DND-41 (cell line): Measurements from ENCODE around the gene CTRL.

Source experiments
- ATAC-seq: fragments of 200-7000 bp; cut with Tn5 transposase; 3 replicates; pipeline ENCODE4 v1.9.1; 2021; ENCODE audit warnings: low read depth; ENCODE audit not compliant: insufficient read depth
- DNase-seq: peaks from one replicate; pipeline ENCODE4 v3.0.0-alpha.2; 2020
- H2AFZ ChIP-seq: 2 replicates; pipeline ENCODE4 v1.6.0; 2012; ENCODE audit warnings: low read depth, low read length
- H3K27ac ChIP-seq: 2 replicates; pipeline ENCODE4 v1.5.1; 2012; ENCODE audit warnings: low read length, inconsistent platforms
- H3K27me3 ChIP-seq: fragments of 200-600 bp; sonication (generic); 2 replicates; pipeline ENCODE4 v1.6.0; 2012; ENCODE audit warnings: low read length, mild to moderate bottlenecking, inconsistent platforms; ENCODE audit not compliant: insufficient read depth, poor library complexity
- H3K36me3 ChIP-seq: 2 replicates; pipeline ENCODE4 v1.5.1; 2012; ENCODE audit warnings: low read length, inconsistent platforms; ENCODE audit not compliant: insufficient read depth
- H3K4me1 ChIP-seq: 2 replicates; pipeline ENCODE4 v1.5.1; 2012; ENCODE audit warnings: mild to moderate bottlenecking, low read length; ENCODE audit not compliant: insufficient read depth
- H3K4me2 ChIP-seq: 2 replicates; pipeline ENCODE4 v1.6.0; 2012; ENCODE audit warnings: mild to moderate bottlenecking, moderate library complexity, low read length, inconsistent platforms; ENCODE audit not compliant: insufficient read depth
- H3K4me3 ChIP-seq, 2 experiments: fragments of 200-600 bp in 1 of 2; shearing (Covaris generic) in 1 of 2; 2 replicates each; pipeline ENCODE4 v1.5.1; 2012 to 2016; ENCODE audit warnings: inconsistent platforms in 2 of 2, low read length in 2 of 2, mild to moderate bottlenecking in 2 of 2, low read depth in 1 of 2, moderate library complexity in 1 of 2
- H3K79me2 ChIP-seq: 2 replicates; pipeline ENCODE4 v1.6.0; 2012; ENCODE audit warnings: low read length, inconsistent platforms; ENCODE audit not compliant: insufficient read depth
- H3K9ac ChIP-seq: 2 replicates; pipeline ENCODE4 v1.6.0; 2012; ENCODE audit warnings: low read depth, mild to moderate bottlenecking, inconsistent platforms, low read length, moderate library complexity
- H3K9me3 ChIP-seq: 2 replicates; pipeline ENCODE4 v1.5.1; 2012; ENCODE audit warnings: low read length, moderate library complexity, mild to moderate bottlenecking, inconsistent platforms; ENCODE audit not compliant: insufficient read depth, severe bottlenecking
- H4K20me1 ChIP-seq: 2 replicates; pipeline ENCODE4 v1.6.0; 2012; ENCODE audit warnings: low read length; ENCODE audit not compliant: insufficient read depth
- EZH2 ChIP-seq: IDR thresholded peaks from 3 replicates; pipeline ENCODE4 v1.6.1; 2012; ENCODE audit warnings: borderline replicate concordance, low read depth, mild to moderate bottlenecking, moderate library complexity, low read length, inconsistent platforms; ENCODE audit not compliant: severe bottlenecking
- TF ChIP-seq, protein P1 (sequence below): IDR thresholded peaks from 2 replicates; pipeline ENCODE4 v1.5.1; 2012; ENCODE audit warnings: borderline replicate concordance, low read length, moderate library complexity, mild to moderate bottlenecking; ENCODE audit not compliant: poor library complexity, severe bottlenecking; ENCODE audit errors: extremely low read depth

The CTRL gene

GRCh38 chr16:67951485-67951884 lies 19.8 kb upstream of the CTRL start:
- Histone ChIP-seq H3K79me2 (no peaks in the 10 kb centered on the region), H3K9me3 (no peaks in the 10 kb centered on the region), H3K9ac (no peak overlapping the region), H3K4me3 (no peak overlapping the region), H4K20me1 (no peaks in the 10 kb centered on the region), H3K27me3 (no peaks in the 10 kb centered on the region), H3K4me1 (no peaks in the 10 kb centered on the region), H3K27ac (no peak overlapping the region), H2AFZ (no peak overlapping the region), H3K36me3 (peaks cover 67% of the 10 kb centered on the region), H3K4me2 (no peak overlapping the region)
- DNase-seq (no peak), ATAC-seq (no peak)
- TF ChIP-seq, protein P1, sequence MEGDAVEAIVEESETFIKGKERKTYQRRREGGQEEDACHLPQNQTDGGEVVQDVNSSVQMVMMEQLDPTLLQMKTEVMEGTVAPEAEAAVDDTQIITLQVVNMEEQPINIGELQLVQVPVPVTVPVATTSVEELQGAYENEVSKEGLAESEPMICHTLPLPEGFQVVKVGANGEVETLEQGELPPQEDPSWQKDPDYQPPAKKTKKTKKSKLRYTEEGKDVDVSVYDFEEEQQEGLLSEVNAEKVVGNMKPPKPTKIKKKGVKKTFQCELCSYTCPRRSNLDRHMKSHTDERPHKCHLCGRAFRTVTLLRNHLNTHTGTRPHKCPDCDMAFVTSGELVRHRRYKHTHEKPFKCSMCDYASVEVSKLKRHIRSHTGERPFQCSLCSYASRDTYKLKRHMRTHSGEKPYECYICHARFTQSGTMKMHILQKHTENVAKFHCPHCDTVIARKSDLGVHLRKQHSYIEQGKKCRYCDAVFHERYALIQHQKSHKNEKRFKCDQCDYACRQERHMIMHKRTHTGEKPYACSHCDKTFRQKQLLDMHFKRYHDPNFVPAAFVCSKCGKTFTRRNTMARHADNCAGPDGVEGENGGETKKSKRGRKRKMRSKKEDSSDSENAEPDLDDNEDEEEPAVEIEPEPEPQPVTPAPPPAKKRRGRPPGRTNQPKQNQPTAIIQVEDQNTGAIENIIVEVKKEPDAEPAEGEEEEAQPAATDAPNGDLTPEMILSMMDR: no peak
- TF ChIP-seq EZH2: no peak

GRCh38 chr16:67950335-67950843 lies 18.7 kb upstream of the CTRL start:
- no peak overlapping the region for H2AFZ ChIP-seq
- peaks cover 78% of the 10 kb centered on the region for H3K36me3 ChIP-seq
- no peak overlapping the region for H3K4me3 ChIP-seq
- H3K27ac ChIP-seq: no peak overlapping the region
- no peak overlapping the region for H3K9ac ChIP-seq
- DNase-seq (no peak), ATAC-seq (no peak)
- no peaks in the 10 kb centered on the region for H4K20me1 ChIP-seq
- no peaks in the 10 kb centered on the region for H3K79me2 ChIP-seq
- TF ChIP-seq EZH2: no peak
- TF ChIP-seq, protein P1: no peak
- no peaks in the 10 kb centered on the region for H3K4me1 ChIP-seq
- no peak overlapping the region for H3K4me2 ChIP-seq
- H3K27me3 ChIP-seq: no peaks in the 10 kb centered on the region
- no peaks in the 10 kb centered on the region for H3K9me3 ChIP-seq

DNA sequence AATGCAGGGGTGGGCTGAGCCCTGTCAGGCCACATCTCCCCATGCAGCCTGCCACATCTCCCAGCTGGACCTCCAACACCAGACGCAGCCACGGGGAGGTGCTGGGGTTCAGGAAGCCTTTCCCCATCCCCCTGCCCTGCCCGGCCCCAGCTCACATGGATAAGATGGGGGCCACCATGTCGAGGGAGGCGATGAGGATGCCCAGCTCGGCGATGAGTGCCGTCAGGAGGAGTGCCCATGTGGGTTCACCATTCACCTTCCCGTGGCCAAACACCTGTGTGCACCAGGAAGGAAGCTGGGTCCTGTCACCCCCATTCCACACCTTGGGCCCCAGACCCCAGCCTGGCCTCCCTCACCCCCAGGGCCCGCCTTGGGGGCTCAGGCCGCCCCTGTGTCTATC lies 18.0 kb upstream of the CTRL start:
- Histone ChIP-seq H3K79me2 (no peaks in the 10 kb centered on the region), H3K9me3 (no peaks in the 10 kb centered on the region), H3K4me2 (no peak overlapping the region), H4K20me1 (no peaks in the 10 kb centered on the region), H3K9ac (no peak overlapping the region), H3K36me3 (peaks cover 79% of the 10 kb centered on the region), H2AFZ (no peak overlapping the region), H3K4me1 (no peaks in the 10 kb centered on the region), H3K4me3 (no peak overlapping the region), H3K27me3 (no peaks in the 10 kb centered on the region), H3K27ac (no peak overlapping the region)
- DNase-seq: no peak
- no peak for ATAC-seq
- TF ChIP-seq, protein P1: no peak
- no peak for TF ChIP-seq EZH2

DNA sequence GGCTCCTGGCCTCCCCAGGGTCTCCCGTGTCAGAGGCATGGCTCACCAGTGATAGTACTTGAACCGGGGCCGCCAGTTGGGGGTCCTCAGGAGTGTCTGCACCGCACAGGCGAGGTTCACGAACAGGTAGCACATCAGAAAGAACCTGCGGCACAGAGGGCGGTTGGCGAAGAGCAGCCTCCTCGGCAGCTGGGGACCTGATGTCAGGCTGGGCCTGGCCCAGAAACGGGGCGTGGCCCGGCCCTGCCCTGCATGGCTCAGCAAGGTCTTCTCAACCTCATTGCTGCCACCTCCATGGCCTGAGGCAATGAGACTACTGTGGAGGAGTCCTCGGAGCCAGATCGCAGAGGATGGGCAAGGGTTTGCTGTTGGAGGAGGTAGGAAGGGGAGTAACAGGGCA lies 16.4 kb upstream of the CTRL start:
- no peak for TF ChIP-seq EZH2
- TF ChIP-seq, protein P1: no peak
- Histone ChIP-seq H3K4me3 (no peak overlapping the region), H3K9me3 (no peaks in the 10 kb centered on the region), H2AFZ (no peak overlapping the region), H3K9ac (no peak overlapping the region), H3K4me2 (no peak overlapping the region), H3K27ac (no peak overlapping the region), H3K79me2 (no peaks in the 10 kb centered on the region), H3K27me3 (no peaks in the 10 kb centered on the region), H4K20me1 (no peaks in the 10 kb centered on the region), H3K36me3 (peaks cover 85% of the 10 kb centered on the region), H3K4me1 (no peaks in the 10 kb centered on the region)
- DNase-seq (no peak), ATAC-seq (no peak)
